Neutrophil (primary cell): Measurements from ENCODE around the gene TBCD.

ENCODE experiments used
- H3K27ac ChIP-seq: fragments of 200-600 bp; sonication (generic); 2 replicates; pipeline ENCODE4 v1.5.1; 2016; ENCODE audit warnings: mild to moderate bottlenecking, moderate library complexity
- H3K27me3 ChIP-seq: fragments of 200-600 bp; sonication (generic); 2 replicates; pipeline ENCODE4 v1.6.0; 2016; ENCODE audit warnings: mild to moderate bottlenecking
- H3K36me3 ChIP-seq: fragments of 200-600 bp; sonication (generic); 2 replicates; pipeline ENCODE4 v1.5.1; 2017
- H3K4me1 ChIP-seq, 2 experiments: fragments of 200-600 bp in 1 of 2; sonication (generic) in 1 of 2; 1 replicate in 1 of 2; 2 replicates in 1 of 2; pipeline versions ENCODE4 v1.5.1 to v1.6.1; 2013 to 2016; ENCODE audit warnings: low read depth in 1 of 2, low read length in 1 of 2, mild to moderate bottlenecking in 1 of 2, moderate library complexity in 1 of 2; ENCODE audit not compliant: control insufficient read depth in 1 of 2, insufficient read depth in 1 of 2
- H3K4me3 ChIP-seq, 2 experiments: fragments of 200-600 bp in 1 of 2; sonication (generic) in 1 of 2; 1 replicate in 1 of 2; 2 replicates in 1 of 2; pipeline ENCODE4 v1.5.1; 2013 to 2016; ENCODE audit warnings: low read depth in 1 of 2, low read length in 1 of 2, mild to moderate bottlenecking in 1 of 2, moderate library complexity in 1 of 2
- H3K9me3 ChIP-seq: fragments of 200-600 bp; sonication (generic); 2 replicates; pipeline ENCODE4 v1.5.1; 2016
- TF ChIP-seq, protein P1 (sequence below): fragments of 200-600 bp; sonication (generic); IDR thresholded peaks from 2 replicates; pipeline ENCODE4 v1.5.1; 2016; ENCODE audit warnings: antibody characterized with exemption

Gene TBCD

DNA sequence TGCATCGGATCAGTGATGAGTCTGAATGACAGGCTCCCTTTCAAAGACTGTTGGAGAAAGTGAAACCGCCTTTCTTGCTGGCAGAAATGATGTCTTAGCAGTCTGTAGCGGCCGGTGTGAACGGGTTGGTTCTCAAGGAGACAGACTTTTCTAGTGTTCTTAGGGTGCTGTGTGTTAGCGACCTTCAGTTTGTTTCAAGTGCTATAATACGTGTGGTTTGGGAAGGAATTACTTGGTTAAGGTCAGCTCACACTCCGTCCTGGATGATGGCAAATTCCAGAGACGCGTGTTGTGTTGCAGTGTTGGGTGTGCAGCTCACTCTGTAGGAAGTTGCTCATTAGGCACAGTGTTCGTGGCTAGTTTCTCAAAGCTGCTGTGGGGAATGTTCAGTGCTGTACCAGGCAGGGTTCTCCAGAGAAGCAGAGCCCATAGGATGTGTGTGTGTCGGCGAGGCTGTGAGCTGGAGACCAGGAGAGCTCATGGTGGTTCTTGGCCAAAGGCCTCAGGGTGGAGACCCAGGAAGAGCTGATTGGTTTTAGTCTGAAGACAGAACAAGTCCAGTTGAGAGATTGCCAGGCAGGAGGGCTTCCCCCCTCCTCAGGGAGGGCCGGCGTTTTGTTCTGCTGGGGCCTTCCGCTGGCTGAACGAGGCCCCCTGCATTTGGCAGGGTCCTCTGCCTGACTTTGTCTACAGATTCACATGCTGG lies 50.4 kb downstream of the TBCD start:
- H3K27ac ChIP-seq, result no peak overlapping the region
- no peaks in the 10 kb centered on the region for H3K27me3 ChIP-seq
- H3K36me3 ChIP-seq, result peaks cover 4% of the 10 kb centered on the region
- TF ChIP-seq, protein P1, sequence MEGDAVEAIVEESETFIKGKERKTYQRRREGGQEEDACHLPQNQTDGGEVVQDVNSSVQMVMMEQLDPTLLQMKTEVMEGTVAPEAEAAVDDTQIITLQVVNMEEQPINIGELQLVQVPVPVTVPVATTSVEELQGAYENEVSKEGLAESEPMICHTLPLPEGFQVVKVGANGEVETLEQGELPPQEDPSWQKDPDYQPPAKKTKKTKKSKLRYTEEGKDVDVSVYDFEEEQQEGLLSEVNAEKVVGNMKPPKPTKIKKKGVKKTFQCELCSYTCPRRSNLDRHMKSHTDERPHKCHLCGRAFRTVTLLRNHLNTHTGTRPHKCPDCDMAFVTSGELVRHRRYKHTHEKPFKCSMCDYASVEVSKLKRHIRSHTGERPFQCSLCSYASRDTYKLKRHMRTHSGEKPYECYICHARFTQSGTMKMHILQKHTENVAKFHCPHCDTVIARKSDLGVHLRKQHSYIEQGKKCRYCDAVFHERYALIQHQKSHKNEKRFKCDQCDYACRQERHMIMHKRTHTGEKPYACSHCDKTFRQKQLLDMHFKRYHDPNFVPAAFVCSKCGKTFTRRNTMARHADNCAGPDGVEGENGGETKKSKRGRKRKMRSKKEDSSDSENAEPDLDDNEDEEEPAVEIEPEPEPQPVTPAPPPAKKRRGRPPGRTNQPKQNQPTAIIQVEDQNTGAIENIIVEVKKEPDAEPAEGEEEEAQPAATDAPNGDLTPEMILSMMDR, result no peak
- H3K4me3 ChIP-seq, result no peak overlapping the region
- no peaks in the 10 kb centered on the region for H3K4me1 ChIP-seq
- H3K9me3 ChIP-seq, result no peaks in the 10 kb centered on the region

DNA sequence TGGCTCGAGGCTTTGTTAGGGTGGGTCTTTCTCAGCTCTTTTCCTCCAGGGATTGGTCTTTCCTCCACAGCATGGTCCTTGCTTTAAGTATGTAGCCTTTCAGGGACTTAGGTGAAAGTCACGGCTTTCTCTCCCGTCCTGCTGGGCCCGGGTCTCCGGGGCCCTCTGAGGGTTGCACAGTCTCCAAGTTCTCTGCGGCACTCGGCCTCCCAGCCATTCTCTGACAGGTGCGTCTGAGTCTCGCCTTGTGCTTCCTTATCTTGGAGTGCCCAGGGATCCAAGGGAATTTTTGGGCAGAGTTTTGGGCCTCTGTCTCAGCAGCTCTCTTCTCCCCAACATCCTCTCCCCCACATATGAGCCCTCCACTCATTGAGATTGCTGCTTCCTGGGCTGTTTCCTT lies 51.3 kb downstream of the TBCD start:
- TF ChIP-seq, protein P1, result no peak
- no peaks in the 10 kb centered on the region for H3K9me3 ChIP-seq
- no peak overlapping the region for H3K4me3 ChIP-seq
- H3K27ac ChIP-seq, result no peak overlapping the region
- no peaks in the 10 kb centered on the region for H3K4me1 ChIP-seq
- H3K36me3 ChIP-seq, result peaks cover 12% of the 10 kb centered on the region
- no peaks in the 10 kb centered on the region for H3K27me3 ChIP-seq

DNA sequence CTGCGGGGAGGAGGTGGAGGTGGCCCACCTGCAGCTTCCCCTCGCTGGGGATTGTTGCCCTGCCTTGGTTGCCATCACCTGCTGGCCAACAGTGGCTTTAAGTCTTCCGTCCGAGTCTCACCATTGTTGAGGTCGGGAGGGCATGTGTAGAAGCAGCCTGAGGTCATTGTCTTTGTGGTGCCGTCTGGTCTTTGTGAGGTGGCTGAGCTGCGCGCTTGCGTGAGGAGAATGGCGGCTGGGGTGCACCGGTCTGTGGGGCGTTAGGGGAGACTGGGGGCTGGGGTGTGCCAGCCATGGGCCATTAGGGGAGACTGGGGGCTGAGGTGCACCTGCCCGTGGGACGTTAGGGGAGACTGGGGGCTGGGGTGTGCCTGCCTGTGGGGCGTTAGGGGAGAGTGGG lies 51.7 kb downstream of the TBCD start:
- no peaks in the 10 kb centered on the region for H3K9me3 ChIP-seq
- H3K4me3 ChIP-seq, result no peak overlapping the region
- H3K36me3 ChIP-seq, result peaks cover 12% of the 10 kb centered on the region
- TF ChIP-seq, protein P1, result no peak
- no peaks in the 10 kb centered on the region for H3K4me1 ChIP-seq
- H3K27ac ChIP-seq, result no peak overlapping the region
- no peaks in the 10 kb centered on the region for H3K27me3 ChIP-seq

DNA sequence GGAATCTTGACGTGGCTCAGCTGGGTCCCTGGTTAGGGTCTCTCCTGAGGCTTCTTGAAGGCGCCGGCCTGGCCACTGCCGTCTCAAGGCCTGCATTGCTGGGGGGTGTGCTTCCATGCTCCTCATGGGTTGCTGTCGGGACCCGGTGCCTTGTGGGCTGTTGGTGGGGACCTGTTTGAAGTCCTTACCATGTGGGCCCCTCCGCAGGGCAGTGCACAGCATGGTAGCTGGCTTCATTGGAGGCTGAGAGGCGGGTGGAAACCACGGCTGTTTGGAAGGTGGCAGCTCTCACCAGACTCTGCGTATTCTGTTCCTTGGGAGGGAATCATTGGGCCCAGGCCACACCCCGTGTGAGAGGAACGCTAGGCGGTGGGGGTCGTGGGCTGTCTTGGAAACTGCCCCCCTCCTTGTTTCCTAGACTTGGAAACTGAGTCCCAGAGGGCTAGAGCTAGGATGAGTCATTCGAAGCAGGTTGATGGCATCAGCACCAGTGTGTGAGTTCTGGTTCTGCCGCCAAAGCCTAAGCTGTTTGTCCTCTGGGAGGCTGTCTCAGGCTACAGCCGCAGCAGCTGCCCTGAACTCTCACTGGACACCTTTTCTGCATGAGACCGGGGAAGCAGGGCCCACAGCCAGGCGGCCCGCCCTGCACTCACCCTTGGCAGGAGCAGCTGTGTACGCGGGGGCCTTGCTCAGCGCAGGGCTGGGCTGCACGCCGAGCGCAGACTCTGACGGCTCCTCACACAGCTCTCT lies 52.8 kb downstream of the TBCD start:
- Histone ChIP-seq H3K27me3 (no peaks in the 10 kb centered on the region), H3K27ac (no peak overlapping the region), H3K4me1 (no peaks in the 10 kb centered on the region), H3K9me3 (no peaks in the 10 kb centered on the region), H3K4me3 (no peak overlapping the region), H3K36me3 (peaks cover 12% of the 10 kb centered on the region)
- TF ChIP-seq, protein P1, result no peak

DNA sequence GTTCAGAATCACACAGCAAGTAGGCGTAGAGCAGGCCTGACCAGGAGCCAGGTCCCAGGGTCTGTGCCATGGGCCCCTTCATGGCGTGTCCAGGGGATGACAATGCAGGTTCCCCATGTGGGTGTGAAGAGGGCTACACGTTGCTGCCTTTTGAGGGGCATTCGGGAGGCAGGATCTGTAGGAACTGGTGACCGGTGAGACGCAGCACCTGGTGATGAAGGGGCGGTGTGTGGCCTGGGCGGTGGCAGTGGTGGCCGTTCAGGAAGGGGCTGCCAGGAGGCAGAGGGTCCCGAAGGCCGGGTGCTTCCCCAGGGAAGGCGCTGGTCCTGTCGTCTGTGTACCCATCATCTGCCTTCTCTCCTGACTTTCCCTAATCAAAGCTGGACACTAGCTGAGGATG lies 53.4 kb downstream of the TBCD start:
- Histone ChIP-seq H3K27ac (no peak overlapping the region), H3K9me3 (no peaks in the 10 kb centered on the region), H3K27me3 (no peaks in the 10 kb centered on the region), H3K4me3 (no peak overlapping the region), H3K36me3 (peaks cover 12% of the 10 kb centered on the region), H3K4me1 (no peaks in the 10 kb centered on the region)
- TF ChIP-seq, protein P1, result no peak
